Epithelial cell of esophagus (primary cell): Measurements from ENCODE around the gene MAN2A2.

Source experiments
- DNase-seq: peaks from one replicate; pipeline ENCODE4 v3.0.0; 2010; ENCODE audit warnings: low read depth
- H3K4me3 ChIP-seq: 2 replicates; pipeline ENCODE4 v1.5.1; 2011; ENCODE audit warnings: mild to moderate bottlenecking, low read length, control low read depth
- TF ChIP-seq, protein P1 (sequence below): IDR thresholded peaks from 2 replicates; pipeline ENCODE4 v1.5.1; 2011; ENCODE audit warnings: low read depth, mild to moderate bottlenecking, low read length, control low read depth, inconsistent platforms; ENCODE audit not compliant: insufficient read depth; ENCODE audit errors: missing control alignments

The MAN2A2 gene

DNA sequence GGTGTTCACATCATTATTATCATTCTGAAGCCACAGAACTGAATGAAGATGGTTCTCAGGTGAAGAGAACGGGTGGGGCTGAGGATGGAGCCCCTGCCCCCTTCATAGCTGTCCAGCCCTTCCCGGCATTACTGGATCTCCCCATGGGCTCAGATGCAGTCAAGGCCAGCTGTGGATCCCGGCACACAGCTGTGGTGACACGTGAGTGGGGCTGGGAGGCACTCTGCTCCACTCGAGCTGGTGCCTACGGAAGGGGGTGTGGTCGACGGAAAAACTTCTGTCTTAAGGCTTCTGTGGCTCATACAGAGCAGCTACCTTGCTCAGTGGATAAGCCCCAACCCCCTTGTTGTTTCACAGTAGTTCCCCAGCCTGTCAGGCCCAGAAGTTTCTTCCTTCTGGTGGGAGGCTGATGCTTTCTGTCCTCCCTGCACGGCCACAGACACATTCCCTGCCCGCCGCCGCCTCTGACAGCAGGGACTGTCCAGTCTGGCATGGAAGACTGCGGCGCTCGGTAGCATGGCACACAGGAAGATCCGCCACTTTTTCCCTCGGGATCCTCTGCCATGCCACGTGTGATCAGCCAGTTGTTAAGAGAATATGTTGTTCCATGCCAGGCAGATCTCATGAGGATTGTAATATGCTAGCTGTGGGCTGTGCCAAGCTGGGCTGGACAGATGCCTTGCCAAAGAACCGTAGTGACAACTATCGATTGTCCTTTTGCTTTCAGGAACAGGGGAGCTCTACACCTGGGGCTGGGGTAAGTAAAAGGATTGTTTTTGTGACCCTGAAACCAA lies 57.4 kb downstream of the MAN2A2 start:
- TF ChIP-seq, protein P1, sequence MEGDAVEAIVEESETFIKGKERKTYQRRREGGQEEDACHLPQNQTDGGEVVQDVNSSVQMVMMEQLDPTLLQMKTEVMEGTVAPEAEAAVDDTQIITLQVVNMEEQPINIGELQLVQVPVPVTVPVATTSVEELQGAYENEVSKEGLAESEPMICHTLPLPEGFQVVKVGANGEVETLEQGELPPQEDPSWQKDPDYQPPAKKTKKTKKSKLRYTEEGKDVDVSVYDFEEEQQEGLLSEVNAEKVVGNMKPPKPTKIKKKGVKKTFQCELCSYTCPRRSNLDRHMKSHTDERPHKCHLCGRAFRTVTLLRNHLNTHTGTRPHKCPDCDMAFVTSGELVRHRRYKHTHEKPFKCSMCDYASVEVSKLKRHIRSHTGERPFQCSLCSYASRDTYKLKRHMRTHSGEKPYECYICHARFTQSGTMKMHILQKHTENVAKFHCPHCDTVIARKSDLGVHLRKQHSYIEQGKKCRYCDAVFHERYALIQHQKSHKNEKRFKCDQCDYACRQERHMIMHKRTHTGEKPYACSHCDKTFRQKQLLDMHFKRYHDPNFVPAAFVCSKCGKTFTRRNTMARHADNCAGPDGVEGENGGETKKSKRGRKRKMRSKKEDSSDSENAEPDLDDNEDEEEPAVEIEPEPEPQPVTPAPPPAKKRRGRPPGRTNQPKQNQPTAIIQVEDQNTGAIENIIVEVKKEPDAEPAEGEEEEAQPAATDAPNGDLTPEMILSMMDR = no peak
- no peak for DNase-seq
- H3K4me3 ChIP-seq = no peak overlapping the region

DNA sequence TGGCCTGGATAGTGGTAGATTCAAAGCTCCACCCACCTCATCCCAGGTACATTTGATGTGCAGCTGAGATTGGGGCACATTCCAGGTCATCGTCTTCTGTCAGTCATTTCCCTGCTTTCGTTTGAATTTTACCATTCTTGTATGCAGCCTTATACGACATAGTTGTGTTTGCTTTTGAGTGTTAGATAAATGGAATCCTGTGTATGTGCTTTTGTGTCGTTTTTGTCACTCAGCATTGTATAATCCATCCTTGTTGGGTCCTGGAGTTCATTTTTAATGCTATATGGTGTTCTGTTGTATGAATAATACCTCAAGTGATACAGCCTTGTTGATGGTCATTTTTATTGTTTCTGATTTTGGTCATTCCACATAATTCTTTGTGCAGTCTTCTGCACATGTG lies 58.9 kb downstream of the MAN2A2 start:
- no peak for DNase-seq
- TF ChIP-seq, protein P1 = no peak
- H3K4me3 ChIP-seq = no peak overlapping the region

DNA sequence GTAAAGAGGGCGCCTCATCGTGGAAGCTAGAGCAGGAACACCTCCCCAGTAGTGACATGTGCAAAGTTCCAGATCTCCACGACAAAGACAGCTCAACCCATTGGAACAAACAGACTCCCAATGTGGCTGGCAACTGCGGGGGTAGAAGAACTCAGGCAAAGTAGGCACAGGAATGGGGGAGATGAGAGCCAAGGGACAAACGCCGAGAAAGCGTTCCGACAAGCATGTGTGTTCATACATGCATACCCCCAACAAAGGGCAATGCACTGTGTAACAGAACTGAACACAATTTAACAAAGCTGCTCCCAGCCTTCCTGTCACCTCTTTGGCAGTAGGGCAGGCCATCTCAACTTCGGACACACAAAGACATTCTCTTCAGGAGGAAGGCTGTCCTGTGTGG lies 63.2 kb downstream of the MAN2A2 start:
- TF ChIP-seq, protein P1 = no peak
- no peak overlapping the region for H3K4me3 ChIP-seq
- no peak for DNase-seq

DNA sequence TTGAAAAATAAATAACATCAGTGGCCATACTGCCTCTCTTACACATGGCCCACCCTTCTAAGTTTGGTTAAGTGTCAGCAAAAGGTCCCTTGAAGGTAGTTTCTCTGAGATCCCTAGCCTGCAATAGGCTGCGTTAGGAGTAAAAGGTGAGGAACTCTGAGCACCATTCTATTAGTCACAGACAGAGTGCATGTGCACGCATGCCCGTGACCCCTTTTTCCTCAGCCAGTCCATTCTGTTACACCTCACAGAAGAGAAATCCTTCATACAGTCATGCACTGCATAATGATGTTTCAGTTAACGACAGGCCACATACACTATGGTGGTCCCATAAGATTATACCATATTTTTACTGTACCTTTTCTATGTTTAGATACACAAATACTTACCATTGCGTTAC lies 64.1 kb downstream of the MAN2A2 start:
- peak; percentile 70 for DNase-seq
- TF ChIP-seq, protein P1 = no peak
- no peak overlapping the region for H3K4me3 ChIP-seq

DNA sequence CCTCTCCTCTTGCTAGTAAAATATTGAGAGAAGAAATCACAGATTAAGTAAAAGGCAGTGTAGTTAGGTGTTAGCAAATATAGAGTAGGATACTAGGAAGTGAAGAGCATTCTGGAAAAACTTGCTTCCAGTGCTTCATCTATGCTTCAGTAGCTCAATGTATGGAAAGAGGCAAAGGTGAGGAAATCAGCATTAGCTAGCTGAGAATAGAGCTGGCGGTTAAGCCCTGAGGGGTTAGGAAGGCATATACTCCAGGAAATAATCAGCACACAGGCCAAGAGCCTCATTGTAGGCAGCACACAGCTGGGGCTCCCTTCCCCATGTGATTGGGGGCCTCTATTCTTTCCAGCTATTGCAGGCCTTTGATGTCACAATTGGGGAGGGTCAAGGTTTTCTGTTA lies 65.3 kb downstream of the MAN2A2 start:
- peak; percentile 58 for DNase-seq
- no peak overlapping the region for H3K4me3 ChIP-seq
- TF ChIP-seq, protein P1 = no peak

DNA sequence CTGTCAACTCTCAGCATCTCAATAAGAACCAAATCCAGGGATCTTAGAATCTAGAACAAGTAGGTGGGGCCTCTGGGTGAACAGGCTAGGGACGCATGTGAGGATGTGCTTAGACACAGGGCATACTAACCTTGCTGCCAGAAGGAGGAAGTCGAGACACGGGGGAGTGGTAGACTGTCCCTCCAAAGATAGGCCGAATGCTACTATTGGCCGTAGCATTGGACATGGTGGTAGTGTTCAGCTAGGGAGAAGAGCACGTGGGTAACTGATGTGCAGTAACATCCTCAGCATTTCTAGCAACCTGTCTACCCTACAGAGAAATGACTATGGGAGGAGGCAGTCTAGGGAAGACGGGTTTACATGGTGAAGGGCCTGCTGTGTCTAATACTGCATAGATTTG lies 67.2 kb downstream of the MAN2A2 start:
- DNase-seq = no peak
- no peak overlapping the region for H3K4me3 ChIP-seq
- TF ChIP-seq, protein P1 = no peak

DNA sequence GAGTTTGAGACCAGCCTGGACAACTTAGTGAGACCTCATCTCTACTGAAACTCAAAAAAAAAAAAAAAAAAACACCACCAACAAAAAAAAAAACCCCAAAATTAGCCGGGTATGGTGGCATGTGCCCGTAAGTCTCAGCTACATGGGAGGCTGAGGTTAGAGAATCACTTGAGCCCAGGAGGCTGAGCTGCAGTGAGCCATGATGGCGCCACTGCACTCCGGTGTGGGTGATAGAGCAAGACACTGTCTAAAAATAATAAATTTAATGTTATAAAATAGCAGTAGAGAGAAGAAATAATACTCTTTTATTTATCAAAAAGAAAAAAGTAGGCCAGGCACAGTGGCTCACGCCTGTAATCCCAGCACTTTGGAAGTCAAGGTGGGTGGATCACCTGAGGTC lies 69.0 kb downstream of the MAN2A2 start:
- no peak overlapping the region for H3K4me3 ChIP-seq
- TF ChIP-seq, protein P1 = no peak
- no peak for DNase-seq
